Keratinocyte (primary cell): ENCODE data around the gene PPIP5K2. TPM values are rescaled to one million over a fixed set of nuclear protein-coding genes. Genes with fewer than 3 reads are reported as not detected.

ENCODE experiments used
- DNase-seq: peaks from one replicate; pipeline ENCODE4 v3.0.0-alpha.2; 2011; ENCODE audit warnings: low read depth, missing footprints, low spot score
- FAIRE-seq: peaks from 2 replicates; lab custom pipeline; 2011; peaks lifted over from hg19 to GRCh38; lab: Jason Lieb, UNC
- H2AFZ ChIP-seq: 2 replicates; pipeline ENCODE4 v1.6.0; 2012; ENCODE audit warnings: low read length, control low read depth, inconsistent platforms; ENCODE audit not compliant: control insufficient read depth
- H3K27ac ChIP-seq: 2 replicates; pipeline ENCODE4 v1.5.1; 2011; ENCODE audit warnings: low read length; ENCODE audit not compliant: control insufficient read depth, insufficient read depth
- H3K27me3 ChIP-seq: 3 replicates; pipeline ENCODE4 v1.6.0; 2011; ENCODE audit warnings: low read length; ENCODE audit not compliant: control insufficient read depth, insufficient read depth; ENCODE audit errors: extremely low read depth
- H3K36me3 ChIP-seq, 2 experiments: 2 replicates in 1 of 2; 3 replicates in 1 of 2; pipeline ENCODE4 v1.5.1; 2011; ENCODE audit warnings: low read length in 2 of 2, mild to moderate bottlenecking in 1 of 2; ENCODE audit not compliant: control insufficient read depth in 2 of 2, insufficient read depth in 2 of 2; ENCODE audit errors: extremely low read depth in 1 of 2
- H3K4me1 ChIP-seq: 3 replicates; pipeline ENCODE4 v1.5.1; 2011; ENCODE audit warnings: low read length; ENCODE audit not compliant: control insufficient read depth, insufficient read depth; ENCODE audit errors: extremely low read depth
- H3K4me2 ChIP-seq: 3 replicates; pipeline ENCODE4 v1.6.0; 2011; ENCODE audit warnings: low read depth, low read length; ENCODE audit not compliant: control insufficient read depth, insufficient read depth; ENCODE audit errors: extremely low read depth
- H3K4me3 ChIP-seq, 3 experiments: fragments of 200-600 bp in 1 of 3; sonication (generic) in 1 of 3; 2 replicates in 2 of 3; 3 replicates in 1 of 3; pipeline ENCODE4 v1.5.1; 2011 to 2016; ENCODE audit warnings: low read length in 3 of 3, mild to moderate bottlenecking in 3 of 3, control low read depth in 2 of 3, inconsistent platforms in 1 of 3, low read depth in 1 of 3, mixed read lengths in 1 of 3, mixed run types in 1 of 3, moderate library complexity in 1 of 3; ENCODE audit not compliant: control insufficient read depth in 2 of 3, insufficient read depth in 2 of 3; ENCODE audit errors: extremely low read depth in 1 of 3
- H3K79me2 ChIP-seq: 2 replicates; pipeline ENCODE4 v1.6.0; 2012; ENCODE audit warnings: low read length; ENCODE audit not compliant: control insufficient read depth, insufficient read depth
- H3K9ac ChIP-seq: 3 replicates; pipeline ENCODE4 v1.6.0; 2011; ENCODE audit warnings: low read length; ENCODE audit not compliant: control insufficient read depth, insufficient read depth; ENCODE audit errors: extremely low read depth
- H3K9me1 ChIP-seq: 3 replicates; pipeline ENCODE4 v1.6.0; 2011; ENCODE audit warnings: low read length; ENCODE audit not compliant: control insufficient read depth, insufficient read depth; ENCODE audit errors: extremely low read depth
- H3K9me3 ChIP-seq: 2 replicates; pipeline ENCODE4 v1.5.1; 2012; ENCODE audit warnings: low read depth, low read length; ENCODE audit not compliant: control insufficient read depth
- H4K20me1 ChIP-seq: 3 replicates; pipeline ENCODE4 v1.6.0; 2011; ENCODE audit warnings: low read length; ENCODE audit not compliant: control insufficient read depth, insufficient read depth; ENCODE audit errors: extremely low read depth
- CTCF ChIP-seq, 3 experiments: IDR thresholded peaks in 1 of 3; conservative IDR thresholded peaks in 1 of 3; optimal IDR thresholded peaks in 1 of 3; 2 replicates in 2 of 3; 3 replicates in 1 of 3; pipeline versions ENCODE3 to v1.5.1; 2011; ENCODE audit warnings: low read length in 3 of 3, mild to moderate bottlenecking in 3 of 3, moderate library complexity in 2 of 3, control low read depth in 1 of 3, inconsistent platforms in 1 of 3; ENCODE audit not compliant: insufficient read depth in 2 of 3; ENCODE audit errors: extremely low read depth in 1 of 3
- EZH2 ChIP-seq: IDR thresholded peaks from one replicate; pipeline ENCODE4 v1.6.1; 2012; ENCODE audit warnings: inconsistent platforms, mild to moderate bottlenecking, low read length, moderate library complexity
- dilution Hi-C: fragments of 300-500 bp; cut with MboI; formaldehyde crosslinking; loops from one replicate; pipeline ENCODE4 v1.7.0; 2020; ENCODE audit warnings: low sequenced_read_pairs; ENCODE audit not compliant: extremely low pct_ligation_motif_present
- polyA plus RNA-seq, 5 experiments: library from polyadenylated mRNA; depleted of rRNA in 3 of 5; stranded (reverse) in 3 of 5; stranded (forward) in 1 of 5; unstranded in 1 of 5; fragments of >200 nt; gene quantifications; 1 replicate in 1 of 5; 2 replicates in 3 of 5; 3 replicates in 1 of 5; pipeline versions ENCODE4 v1.2.1 to v1.2.3, GENCODE V29; 2011 to 2012; ENCODE audit warnings: missing spikeins in 2 of 5, low read depth in 1 of 5, low replicate concordance in 1 of 5

The PPIP5K2 gene
- polyA plus RNA-seq, 1 donor (not counting 4 experiments of a cell fraction or from before 2014, with no cell fraction given), result 27.8 TPM

- FAIRE-seq (no peak), DNase-seq (no peak)
- Histone ChIP-seq H3K4me3 (no peak overlapping the region), H3K9me1 (no peaks in the 10 kb centered on the region), H2AFZ (no peak overlapping the region), H3K79me2 (peaks cover 20% of the 10 kb centered on the region), H3K36me3 (no peaks in the 10 kb centered on the region), H4K20me1 (no peaks in the 10 kb centered on the region), H3K9me3 (no peaks in the 10 kb centered on the region), H3K9ac (no peak overlapping the region), H3K4me1 (peaks cover 4% of the 10 kb centered on the region), H3K4me2 (no peak overlapping the region), H3K27ac (no peak overlapping the region), H3K27me3 (no peaks in the 10 kb centered on the region)
- TF ChIP-seq CTCF (optimal IDR thresholded peaks at IDR 0.05 in 1 of 3, IDR thresholded peaks at IDR 0.05 in 1 of 3, conservative IDR thresholded peaks at IDR 0.05 in 1 of 3; ENCODE audit: extremely low read depth in 1 of 3, insufficient read depth in 2 of 3, low read length in 3 of 3) (no peak), EZH2 (no peak)
- dilution Hi-C loops, result no loop called here
Observed at GRCh38 chr5:103256178-103256577, 136.1 kb downstream of the PPIP5K2 start.

DNA sequence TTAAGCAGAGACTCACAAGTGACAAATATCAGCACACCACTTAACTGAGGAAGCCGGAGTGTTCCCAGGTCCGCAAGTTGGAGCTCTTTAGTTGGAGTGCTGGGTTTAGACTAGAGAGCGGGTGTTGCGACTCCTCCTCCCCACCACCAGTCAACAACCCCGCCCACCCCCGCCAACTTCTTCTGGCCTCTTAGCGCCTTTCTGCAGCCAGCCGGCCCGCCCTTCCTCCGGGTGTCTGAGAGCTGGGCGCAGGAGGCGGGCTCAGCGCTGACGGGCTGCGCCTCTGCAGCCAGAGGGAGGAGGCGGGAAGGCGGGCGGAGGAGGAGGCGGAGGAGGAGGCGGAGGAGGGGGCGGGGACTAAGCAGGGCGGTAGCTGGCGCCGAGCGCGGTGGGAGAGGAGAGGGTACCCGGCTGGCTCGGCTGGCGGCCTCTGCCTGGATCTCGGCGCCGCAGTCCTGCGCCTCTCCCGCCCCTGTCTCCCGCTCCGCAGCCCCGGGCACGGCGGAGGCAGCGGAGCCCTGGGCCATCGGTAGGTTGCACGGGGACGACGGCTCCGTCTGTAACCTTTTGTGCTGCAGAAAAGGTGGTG lies 138.4 kb downstream of the PPIP5K2 start, which contains the start of gene MACIR:
Gene MACIR, plus strand, starts transcription at position 396 of the 589 bp plus-strand sequence. CDS start 17,157 bp downstream, outside the sequence.
- H3K4me3 ChIP-seq, result peak within 1 kb of the TSS; percentile 79 to 94 (median 93)
- H3K9me3 ChIP-seq, result no peaks in the 10 kb centered on the region
- H3K9me1 ChIP-seq, result no peaks in the 10 kb centered on the region
- peak within 1 kb of the TSS; percentile 84 for H3K9ac ChIP-seq
- DNase-seq, result peak; percentile 54
- H3K36me3 ChIP-seq, result no peaks in the 10 kb centered on the region
- no peak for TF ChIP-seq EZH2
- no peak for TF ChIP-seq CTCF (optimal IDR thresholded peaks at IDR 0.05 in 1 of 3, IDR thresholded peaks at IDR 0.05 in 1 of 3, conservative IDR thresholded peaks at IDR 0.05 in 1 of 3; ENCODE audit: extremely low read depth in 1 of 3, insufficient read depth in 2 of 3, low read length in 3 of 3)
- FAIRE-seq, result no peak
- H3K4me1 ChIP-seq, result peaks cover 4% of the 10 kb centered on the region
- H3K27ac ChIP-seq, result peak within 1 kb of the TSS; percentile 77
- H3K4me2 ChIP-seq, result peak within 1 kb of the TSS; percentile 90
- peak within 1 kb of the TSS; percentile 91 for H2AFZ ChIP-seq
- dilution Hi-C loops, result no loop called here
- H4K20me1 ChIP-seq, result no peaks in the 10 kb centered on the region
- no peaks in the 10 kb centered on the region for H3K27me3 ChIP-seq
- peaks cover 39% of the 10 kb centered on the region for H3K79me2 ChIP-seq
